ENCODE measurements around the gene PRKCB. TPM values are rescaled to one million over a fixed set of nuclear protein-coding genes. Genes with fewer than 3 reads are reported as not detected.

PRKCB gene
- polyA plus RNA-seq, 1 donor (not counting 4 experiments of a cell fraction or from before 2014, with no cell fraction given) = 0.18 TPM

- no peaks in the 10 kb centered on the region for H3K79me2 ChIP-seq (ENCODE audit: control insufficient read depth, insufficient read depth, low read length)
- H2AFZ ChIP-seq (ENCODE audit: control insufficient read depth, low read length) = no peak overlapping the region
- H3K4me2 ChIP-seq (ENCODE audit: control insufficient read depth, extremely low read depth, insufficient read depth, low read depth, low read length) = no peak overlapping the region
- FAIRE-seq (no peak), DNase-seq (ENCODE audit: low read depth, low spot score) (no peak)
- no peaks in the 10 kb centered on the region for H3K9me1 ChIP-seq (ENCODE audit: control insufficient read depth, extremely low read depth, insufficient read depth, low read length)
- dilution Hi-C loops (cut with MboI; ENCODE audit: extremely low pct_ligation_motif_present, low sequenced_read_pairs) = no loop called here
- H3K27me3 ChIP-seq (ENCODE audit: control insufficient read depth, extremely low read depth, insufficient read depth, low read length) = no peaks in the 10 kb centered on the region
- no peaks in the 10 kb centered on the region for H3K4me1 ChIP-seq (ENCODE audit: control insufficient read depth, extremely low read depth, insufficient read depth, low read length)
- no peak overlapping the region for H3K9ac ChIP-seq (ENCODE audit: control insufficient read depth, extremely low read depth, insufficient read depth, low read length)
- H3K9me3 ChIP-seq (ENCODE audit: control insufficient read depth, low read depth, low read length) = no peaks in the 10 kb centered on the region
- no peaks in the 10 kb centered on the region for H4K20me1 ChIP-seq (ENCODE audit: control insufficient read depth, extremely low read depth, insufficient read depth, low read length)
- TF ChIP-seq EZH2 (IDR thresholded peaks at IDR 0.05; ENCODE audit: low read length) (no peak), CTCF (optimal IDR thresholded peaks at IDR 0.05 in 1 of 3, IDR thresholded peaks at IDR 0.05 in 1 of 3, conservative IDR thresholded peaks at IDR 0.05 in 1 of 3; ENCODE audit: extremely low read depth in 1 of 3, insufficient read depth in 2 of 3, low read length in 3 of 3) (no peak)
- no peak overlapping the region for H3K4me3 ChIP-seq (ENCODE audit: control insufficient read depth in 2 of 3, extremely low read depth in 1 of 3, insufficient read depth in 2 of 3, low read depth in 1 of 3, low read length in 3 of 3)
- no peaks in the 10 kb centered on the region for H3K36me3 ChIP-seq (ENCODE audit: control insufficient read depth in 2 of 2, extremely low read depth in 1 of 2, insufficient read depth in 2 of 2, low read length in 2 of 2)
- H3K27ac ChIP-seq (ENCODE audit: control insufficient read depth, insufficient read depth, low read length) = no peak overlapping the region
These were observed 154.7 kb downstream of the PRKCB start for GRCh38 chr16:23990507-23990906.

DNA sequence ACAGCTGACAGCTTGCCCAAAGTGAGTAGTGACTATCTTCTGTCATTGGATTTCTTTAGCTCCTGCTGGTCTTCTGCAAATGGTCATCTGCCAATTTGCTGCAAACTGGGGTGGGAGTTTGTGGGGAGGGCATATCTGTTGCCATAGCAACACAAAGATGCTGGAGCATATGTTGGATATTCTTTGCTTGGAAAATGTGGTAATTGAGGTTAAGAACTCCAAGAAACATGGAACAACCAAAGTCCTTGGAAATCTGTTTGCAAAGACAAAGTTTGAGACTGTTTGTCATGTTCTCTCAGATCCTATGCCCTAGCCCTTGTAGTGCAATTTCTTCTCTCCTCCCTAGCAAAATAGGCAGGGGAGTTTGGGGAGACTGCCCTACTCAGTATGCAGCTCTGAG, 155.3 kb downstream of the PRKCB start:
- Histone ChIP-seq H3K27ac (ENCODE audit: control insufficient read depth, insufficient read depth, low read length) (no peak overlapping the region), H3K9ac (ENCODE audit: control insufficient read depth, extremely low read depth, insufficient read depth, low read length) (no peak overlapping the region), H3K9me3 (ENCODE audit: control insufficient read depth, low read depth, low read length) (no peaks in the 10 kb centered on the region), H3K4me1 (ENCODE audit: control insufficient read depth, extremely low read depth, insufficient read depth, low read length) (peaks cover under 1% of the 10 kb centered on the region), H3K79me2 (ENCODE audit: control insufficient read depth, insufficient read depth, low read length) (no peaks in the 10 kb centered on the region), H3K4me2 (ENCODE audit: control insufficient read depth, extremely low read depth, insufficient read depth, low read depth, low read length) (no peak overlapping the region), H3K27me3 (ENCODE audit: control insufficient read depth, extremely low read depth, insufficient read depth, low read length) (no peaks in the 10 kb centered on the region), H3K9me1 (ENCODE audit: control insufficient read depth, extremely low read depth, insufficient read depth, low read length) (no peaks in the 10 kb centered on the region), H4K20me1 (ENCODE audit: control insufficient read depth, extremely low read depth, insufficient read depth, low read length) (no peaks in the 10 kb centered on the region), H2AFZ (ENCODE audit: control insufficient read depth, low read length) (no peak overlapping the region), H3K4me3 (ENCODE audit: control insufficient read depth in 2 of 3, extremely low read depth in 1 of 3, insufficient read depth in 2 of 3, low read depth in 1 of 3, low read length in 3 of 3) (no peak overlapping the region), H3K36me3 (ENCODE audit: control insufficient read depth in 2 of 2, extremely low read depth in 1 of 2, insufficient read depth in 2 of 2, low read length in 2 of 2) (no peaks in the 10 kb centered on the region)
- dilution Hi-C loops (cut with MboI; ENCODE audit: extremely low pct_ligation_motif_present, low sequenced_read_pairs) = no loop called here
- TF ChIP-seq EZH2 (IDR thresholded peaks at IDR 0.05; ENCODE audit: low read length) (no peak), CTCF (optimal IDR thresholded peaks at IDR 0.05 in 1 of 3, IDR thresholded peaks at IDR 0.05 in 1 of 3, conservative IDR thresholded peaks at IDR 0.05 in 1 of 3; ENCODE audit: extremely low read depth in 1 of 3, insufficient read depth in 2 of 3, low read length in 3 of 3) (no peak)
- no peak for DNase-seq (ENCODE audit: low read depth, low spot score)
- peak; percentile 74 for FAIRE-seq

Data from keratinocyte (primary cell).